Bronchus fibroblast of lung (primary cell): ENCODE measurements around the gene RASGRF1. TPM values are rescaled to one million over a fixed set of nuclear protein-coding genes. Genes with fewer than 3 reads are reported as not detected.

ENCODE experiments used
- total RNA-seq: library from RNA; depleted of rRNA; stranded (reverse); fragments of >200 nt; gene quantifications from 2 replicates; pipeline ENCODE4 v1.2.3, GENCODE V29; 2015

RASGRF1 gene, protein sequence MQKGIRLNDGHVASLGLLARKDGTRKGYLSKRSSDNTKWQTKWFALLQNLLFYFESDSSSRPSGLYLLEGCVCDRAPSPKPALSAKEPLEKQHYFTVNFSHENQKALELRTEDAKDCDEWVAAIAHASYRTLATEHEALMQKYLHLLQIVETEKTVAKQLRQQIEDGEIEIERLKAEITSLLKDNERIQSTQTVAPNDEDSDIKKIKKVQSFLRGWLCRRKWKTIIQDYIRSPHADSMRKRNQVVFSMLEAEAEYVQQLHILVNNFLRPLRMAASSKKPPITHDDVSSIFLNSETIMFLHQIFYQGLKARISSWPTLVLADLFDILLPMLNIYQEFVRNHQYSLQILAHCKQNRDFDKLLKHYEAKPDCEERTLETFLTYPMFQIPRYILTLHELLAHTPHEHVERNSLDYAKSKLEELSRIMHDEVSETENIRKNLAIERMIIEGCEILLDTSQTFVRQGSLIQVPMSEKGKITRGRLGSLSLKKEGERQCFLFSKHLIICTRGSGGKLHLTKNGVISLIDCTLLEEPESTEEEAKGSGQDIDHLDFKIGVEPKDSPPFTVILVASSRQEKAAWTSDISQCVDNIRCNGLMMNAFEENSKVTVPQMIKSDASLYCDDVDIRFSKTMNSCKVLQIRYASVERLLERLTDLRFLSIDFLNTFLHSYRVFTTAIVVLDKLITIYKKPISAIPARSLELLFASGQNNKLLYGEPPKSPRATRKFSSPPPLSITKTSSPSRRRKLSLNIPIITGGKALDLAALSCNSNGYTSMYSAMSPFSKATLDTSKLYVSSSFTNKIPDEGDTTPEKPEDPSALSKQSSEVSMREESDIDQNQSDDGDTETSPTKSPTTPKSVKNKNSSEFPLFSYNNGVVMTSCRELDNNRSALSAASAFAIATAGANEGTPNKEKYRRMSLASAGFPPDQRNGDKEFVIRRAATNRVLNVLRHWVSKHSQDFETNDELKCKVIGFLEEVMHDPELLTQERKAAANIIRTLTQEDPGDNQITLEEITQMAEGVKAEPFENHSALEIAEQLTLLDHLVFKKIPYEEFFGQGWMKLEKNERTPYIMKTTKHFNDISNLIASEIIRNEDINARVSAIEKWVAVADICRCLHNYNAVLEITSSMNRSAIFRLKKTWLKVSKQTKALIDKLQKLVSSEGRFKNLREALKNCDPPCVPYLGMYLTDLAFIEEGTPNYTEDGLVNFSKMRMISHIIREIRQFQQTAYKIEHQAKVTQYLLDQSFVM (N-terminal part only)
- total RNA-seq, result under 0.01 and 0.50 TPM in 2 replicates

DNA sequence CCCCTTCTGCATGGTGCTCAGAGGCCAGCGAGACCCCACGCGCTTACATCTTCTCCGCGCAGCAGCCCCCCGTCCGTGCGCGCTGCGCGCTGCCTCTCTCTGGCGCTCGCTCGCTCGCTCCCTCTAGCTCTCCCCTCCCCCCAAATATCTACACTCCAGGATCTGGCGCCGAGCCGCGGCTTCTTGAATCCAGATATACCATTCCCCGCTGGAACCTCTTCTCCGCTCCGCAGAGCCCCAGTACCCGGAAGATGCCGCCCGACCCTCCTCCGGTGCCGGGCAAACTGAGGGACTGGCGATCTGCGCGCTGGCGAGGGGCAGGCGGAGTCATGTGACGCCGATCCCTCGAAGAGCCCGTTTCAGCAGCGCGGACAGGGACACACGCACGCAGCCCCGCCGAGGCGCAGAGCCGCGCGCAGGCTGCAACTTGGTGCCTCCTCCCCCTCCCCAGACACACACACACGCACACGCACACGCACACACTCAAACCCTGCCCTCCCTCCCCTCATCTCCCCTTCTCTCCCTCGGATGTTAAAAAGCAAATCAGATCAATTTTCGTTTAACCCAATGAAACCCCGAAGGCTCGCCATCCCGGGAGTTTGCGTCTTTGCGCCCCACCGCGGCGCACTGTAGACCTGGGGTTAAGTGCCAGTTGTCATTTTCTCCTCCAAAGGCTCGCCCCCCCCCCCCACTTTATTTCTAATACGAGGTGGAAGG is at the start of gene RASGRF1:
RASGRF1 (minus strand) TSS at position 294 of the 717 bp plus-strand sequence; CDS start at position 12, 282 bp downstream.

DNA sequence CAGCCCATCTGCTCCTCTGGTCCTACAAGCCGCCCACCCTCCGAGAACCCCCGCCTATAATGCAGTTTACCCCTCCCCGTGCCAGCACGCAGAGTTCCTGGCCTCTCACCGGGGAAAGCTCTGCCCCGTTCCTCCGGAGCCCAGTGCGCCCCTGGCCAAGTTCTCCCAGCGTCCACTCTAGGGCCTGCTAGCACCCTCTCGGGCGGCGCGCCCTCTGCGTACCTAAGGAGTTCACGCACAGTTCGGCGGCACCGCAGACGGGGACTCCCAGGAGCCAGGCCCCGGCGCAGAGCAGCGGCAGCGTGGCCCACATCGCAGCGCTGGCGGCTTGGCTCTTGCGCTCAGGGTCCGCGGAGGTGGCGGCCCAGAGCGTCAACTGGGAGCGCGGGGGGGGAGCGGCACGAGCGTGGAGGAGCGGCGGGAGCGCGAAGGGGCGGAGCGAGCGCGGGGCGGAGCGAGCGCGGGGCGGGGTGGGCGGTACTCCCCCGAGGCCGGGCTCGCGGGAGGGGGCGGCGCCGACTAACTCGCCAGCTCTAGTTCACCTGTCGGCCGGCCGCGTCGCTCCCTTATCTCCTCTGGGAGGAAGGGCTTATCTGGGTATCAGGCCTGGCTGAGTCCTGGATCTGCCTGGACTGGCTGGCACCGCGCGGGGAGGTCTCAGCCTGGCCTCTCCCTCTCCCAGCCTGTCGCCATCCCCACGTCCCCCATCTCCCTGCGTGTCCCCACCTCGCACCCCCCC is 145.7 kb downstream of the RASGRF1 start, which contains the start of gene CTSH:
CTSH (minus strand) TSS at position 378 of the 739 bp plus-strand sequence; CDS start at position 313, 65 bp downstream.

Other genes starting within 250 kb of the RASGRF1 start
- gene MORF4L1, start 217.9 kb downstream of the RASGRF1 start, total RNA-seq, result 321 and 331 TPM in 2 replicates
- gene CTSH, start 145.7 kb downstream of the RASGRF1 start, total RNA-seq, result 3.2 and 9.4 TPM in 2 replicates
- not detected in 2 replicates for gene ANKRD34C, start 191.9 kb upstream of the RASGRF1 start, total RNA-seq
- 126 and 128 TPM in 2 replicates for gene TMED3, start 220.3 kb upstream of the RASGRF1 start, total RNA-seq